MM.1S (cell line): Measurements from ENCODE around the gene TANC1.

Experiments used
- CTCF ChIP-seq: fragments of 300-600 bp; sonication (generic); IDR thresholded peaks from 2 replicates; pipeline ENCODE4 v1.5.1; 2016; ENCODE audit warnings: antibody characterized with exemption, low read length, mixed read lengths
- EZH2phosphoT487 ChIP-seq: fragments of 300-600 bp; sonication (generic); IDR thresholded peaks from 2 replicates; pipeline ENCODE4 v1.6.1; 2018; ENCODE audit warnings: antibody characterized with exemption, low read length

- TF ChIP-seq CTCF, result no peak
- no peak for TF ChIP-seq EZH2phosphoT487
Measured at GRCh38 chr2:159179696-159180095, 211.3 kb downstream of the TANC1 start.
